ENCODE data around the gene PROP1. TPM values are rescaled to one million over a fixed set of nuclear protein-coding genes. Genes with fewer than 3 reads are reported as not detected.
"Not testable (repeated sequence)": the region's sequence is repeated elsewhere in the genome, so short reads cannot be mapped to it uniquely, and the experiment has no call there.

The PROP1 gene
- not detected for polyA plus RNA-seq
- long read RNA-seq, donor 1: 0 reads
- long read RNA-seq, donor 2: 0 reads
- long read RNA-seq, donor 3: 0 reads
- long read RNA-seq, donor 4: 0 reads
- long read RNA-seq, donor 5: 0 reads
- long read RNA-seq, donor 6: 0 reads
- long read RNA-seq, donor 7: 0 reads
- long read RNA-seq, donor 8: 0 reads
- long read RNA-seq, donor 9: 0 reads
- long read RNA-seq, donor 10: 0 reads
- long read RNA-seq, donor 11: 0 reads

DNA sequence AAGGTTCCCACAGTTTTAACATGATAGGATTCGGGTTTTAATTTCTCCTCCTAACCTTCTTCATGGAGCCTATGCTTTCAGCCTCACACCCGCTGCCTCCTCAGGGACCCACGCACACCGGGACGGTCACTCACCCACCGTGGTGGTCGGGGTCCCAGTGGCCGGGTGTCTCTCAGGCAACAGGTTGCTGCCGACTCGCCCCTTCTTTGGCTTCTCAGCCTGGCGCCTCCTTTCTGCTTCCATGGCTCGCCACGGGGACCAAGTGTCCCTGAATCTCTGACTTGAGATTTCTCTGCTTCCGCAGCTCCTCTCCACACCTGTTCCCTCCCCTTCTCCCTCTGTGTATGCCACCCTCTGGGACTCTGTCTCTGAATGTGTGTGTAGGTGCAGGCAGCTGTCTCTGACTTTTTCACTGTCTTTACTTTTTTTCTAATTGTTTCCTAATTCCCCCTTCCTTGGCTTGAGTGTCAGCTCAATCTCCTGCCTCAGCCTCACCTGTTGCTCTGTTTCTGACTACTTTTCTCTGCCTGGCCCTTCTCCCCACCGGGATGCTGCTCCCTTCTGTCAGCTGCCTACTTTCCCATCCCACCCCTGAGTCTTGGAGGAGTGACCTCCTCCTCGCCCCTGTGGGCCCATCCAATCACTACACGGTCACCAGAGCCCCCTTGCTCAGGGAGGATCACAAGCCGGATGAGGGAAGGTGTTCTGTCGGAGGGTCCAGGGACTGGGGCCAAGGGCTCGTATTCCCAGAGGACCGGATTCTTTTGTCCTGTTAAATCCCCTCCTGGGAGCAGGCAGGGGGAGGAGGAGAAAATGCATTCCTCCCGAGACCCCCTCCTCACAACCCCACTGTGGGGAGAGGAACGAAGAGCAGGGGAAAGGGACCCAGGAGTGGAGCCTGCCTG, at the start of gene PROP1:
TSS of gene PROP1 (minus strand) at position 552 of the 905 bp plus-strand sequence. CDS start at position 243, 309 bp downstream.
- DNase-seq: no peak
- no peak within 1 kb of the TSS for H3K4me3 ChIP-seq (ENCODE audit: low read length)
- no peak within 1 kb of the TSS for H3K27ac ChIP-seq (ENCODE audit: low read length)
- no CpG with 5 or more reads among the region's 23 CpGs for WGBS (ENCODE audit: insufficient coverage, low lambda C conversion rate)
- no peaks in the 10 kb centered on the region for H3K9me3 ChIP-seq (ENCODE audit: control insufficient read depth, low read depth, low read length)
- peaks cover 35% of the 10 kb centered on the region for H3K27me3 ChIP-seq (ENCODE audit: control insufficient read depth, insufficient read depth, low read length)
- H3K4me1 ChIP-seq (ENCODE audit: control insufficient read depth, insufficient read depth, low read length): no peaks in the 10 kb centered on the region
- H3K36me3 ChIP-seq (ENCODE audit: control insufficient read depth, insufficient read depth, low read length): no peaks in the 10 kb centered on the region

DNA sequence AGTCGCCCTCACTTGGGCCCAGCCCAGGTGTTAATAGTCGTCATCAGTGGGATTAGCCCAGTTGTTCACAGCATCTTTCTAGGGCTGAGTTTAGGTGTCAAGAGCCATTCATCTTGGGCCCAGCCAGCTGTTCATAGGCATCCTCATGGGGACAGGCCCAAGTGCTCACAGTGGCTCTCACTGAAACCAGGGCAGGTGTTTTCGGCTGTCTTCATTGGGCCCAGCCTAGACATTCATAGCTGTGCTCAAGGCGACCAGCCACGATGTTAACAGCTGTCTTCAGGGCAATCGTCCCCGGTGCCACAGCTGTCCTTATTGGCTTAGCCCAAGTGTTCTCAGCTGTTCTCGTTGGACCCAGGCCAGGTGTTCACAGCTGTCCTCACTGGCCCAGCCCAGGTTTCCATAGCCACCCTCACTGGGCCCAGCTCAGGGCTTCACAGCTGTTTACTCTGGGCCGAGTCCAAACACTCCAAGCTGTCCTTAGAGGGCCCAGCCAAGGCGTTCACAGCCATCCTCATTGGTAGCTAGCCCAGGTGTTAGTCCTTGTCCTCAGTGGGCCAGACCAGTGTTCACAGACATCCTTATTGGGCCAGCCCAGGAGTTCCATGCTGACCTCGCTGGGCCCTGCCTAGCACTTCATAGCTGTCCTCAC, 23.5 kb upstream of the PROP1 start:
- not testable (repeated sequence) for H3K27me3 ChIP-seq (ENCODE audit: control insufficient read depth, insufficient read depth, low read length); H3K4me3 ChIP-seq (ENCODE audit: low read length); H3K27ac ChIP-seq (ENCODE audit: low read length); H3K4me1 ChIP-seq (ENCODE audit: control insufficient read depth, insufficient read depth, low read length); H3K36me3 ChIP-seq (ENCODE audit: control insufficient read depth, insufficient read depth, low read length); DNase-seq; H3K9me3 ChIP-seq (ENCODE audit: control insufficient read depth, low read depth, low read length)
- no CpG with 5 or more reads among the region's 11 CpGs for WGBS (ENCODE audit: insufficient coverage, low lambda C conversion rate)

DNA sequence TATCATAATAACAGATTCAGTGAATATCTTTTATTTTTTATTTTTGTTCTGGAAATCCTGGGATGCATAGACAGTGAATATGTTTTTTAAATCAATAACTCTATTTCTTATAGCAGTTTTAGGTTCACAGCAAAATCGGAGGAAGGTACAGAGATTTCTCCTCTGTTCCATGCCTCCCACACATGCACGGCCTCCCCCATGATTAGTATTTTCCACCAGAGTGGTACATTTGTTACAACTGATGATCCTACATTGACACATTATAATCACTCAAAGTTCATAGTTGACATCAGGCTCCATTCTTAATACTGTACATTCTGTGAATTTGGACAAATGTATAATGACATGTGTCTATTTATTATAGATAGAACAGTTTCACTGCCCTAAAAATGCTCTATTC, 16.7 kb upstream of the PROP1 start:
- not testable (repeated sequence) for H3K27me3 ChIP-seq (ENCODE audit: control insufficient read depth, insufficient read depth, low read length); H3K36me3 ChIP-seq (ENCODE audit: control insufficient read depth, insufficient read depth, low read length); DNase-seq; H3K27ac ChIP-seq (ENCODE audit: low read length); H3K4me3 ChIP-seq (ENCODE audit: low read length); H3K9me3 ChIP-seq (ENCODE audit: control insufficient read depth, low read depth, low read length); H3K4me1 ChIP-seq (ENCODE audit: control insufficient read depth, insufficient read depth, low read length)
- no CpG with 5 or more reads among the region's 2 CpGs for WGBS (ENCODE audit: insufficient coverage, low lambda C conversion rate)

DNA sequence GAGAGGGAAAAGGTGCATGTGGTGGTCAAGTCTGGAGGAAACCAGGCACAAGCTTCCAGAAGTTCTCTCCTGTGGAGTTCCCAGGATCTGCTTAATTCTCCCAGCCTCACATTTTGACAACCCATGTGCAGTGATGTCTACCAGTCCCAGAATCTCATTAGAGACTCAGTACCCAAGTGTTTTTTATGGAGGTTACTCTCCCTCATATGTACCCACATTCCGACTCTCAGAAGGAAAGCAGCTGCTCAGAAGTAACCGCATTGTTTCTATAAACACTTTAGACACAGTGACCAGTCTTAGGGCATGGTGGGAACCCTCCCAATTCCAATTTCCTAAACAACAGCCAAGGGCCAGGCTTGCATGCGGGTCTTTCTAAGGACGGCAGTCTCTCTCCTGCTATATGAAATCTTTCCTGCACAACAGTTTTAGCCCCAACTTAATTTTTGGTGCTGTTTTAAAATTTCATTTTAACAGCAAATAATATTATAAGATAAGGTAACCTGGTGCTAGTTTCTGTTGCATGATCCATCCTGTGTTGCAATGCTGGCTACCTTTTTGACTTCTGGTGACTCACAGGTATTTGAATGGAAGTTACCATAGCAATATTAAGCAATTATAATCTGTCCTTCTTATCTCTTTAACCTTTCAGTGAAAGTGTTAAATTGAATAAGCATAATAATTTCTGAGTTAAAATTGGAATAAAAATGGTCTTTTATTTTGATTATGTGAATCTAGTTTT, 15.9 kb upstream of the PROP1 start:
- not testable (repeated sequence) for H3K27me3 ChIP-seq (ENCODE audit: control insufficient read depth, insufficient read depth, low read length); H3K4me1 ChIP-seq (ENCODE audit: control insufficient read depth, insufficient read depth, low read length); H3K4me3 ChIP-seq (ENCODE audit: low read length); H3K9me3 ChIP-seq (ENCODE audit: control insufficient read depth, low read depth, low read length); H3K36me3 ChIP-seq (ENCODE audit: control insufficient read depth, insufficient read depth, low read length); H3K27ac ChIP-seq (ENCODE audit: low read length); DNase-seq
- WGBS (ENCODE audit: insufficient coverage, low lambda C conversion rate): no CpG with 5 or more reads among the region's 4 CpGs

DNA sequence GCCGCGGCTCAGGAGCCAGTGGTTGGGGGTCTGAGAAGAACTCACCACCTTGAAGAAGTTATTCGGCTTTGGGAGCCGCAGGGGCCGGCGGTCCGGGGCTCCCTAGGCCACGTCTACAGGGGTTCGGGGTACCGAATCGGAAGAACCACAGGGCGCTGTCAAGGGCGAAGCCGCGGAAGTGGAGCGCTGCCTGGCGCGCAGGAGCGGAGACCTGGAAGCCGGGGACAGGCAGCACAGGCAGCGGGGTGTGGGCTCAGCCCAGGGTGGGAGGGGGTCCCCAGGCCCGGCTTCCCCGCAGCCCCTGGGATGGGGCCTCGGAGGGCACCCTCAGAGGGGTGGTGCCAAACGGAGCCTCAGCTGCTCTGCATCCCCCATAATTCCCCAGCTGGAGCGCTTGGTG, 11.2 kb upstream of the PROP1 start:
- DNase-seq; H3K4me1 ChIP-seq (ENCODE audit: control insufficient read depth, insufficient read depth, low read length); H3K9me3 ChIP-seq (ENCODE audit: control insufficient read depth, low read depth, low read length); H3K36me3 ChIP-seq (ENCODE audit: control insufficient read depth, insufficient read depth, low read length); H3K27me3 ChIP-seq (ENCODE audit: control insufficient read depth, insufficient read depth, low read length); H3K4me3 ChIP-seq (ENCODE audit: low read length); H3K27ac ChIP-seq (ENCODE audit: low read length): not testable (repeated sequence)
- no CpG with 5 or more reads among the region's 26 CpGs for WGBS (ENCODE audit: insufficient coverage, low lambda C conversion rate)

DNA sequence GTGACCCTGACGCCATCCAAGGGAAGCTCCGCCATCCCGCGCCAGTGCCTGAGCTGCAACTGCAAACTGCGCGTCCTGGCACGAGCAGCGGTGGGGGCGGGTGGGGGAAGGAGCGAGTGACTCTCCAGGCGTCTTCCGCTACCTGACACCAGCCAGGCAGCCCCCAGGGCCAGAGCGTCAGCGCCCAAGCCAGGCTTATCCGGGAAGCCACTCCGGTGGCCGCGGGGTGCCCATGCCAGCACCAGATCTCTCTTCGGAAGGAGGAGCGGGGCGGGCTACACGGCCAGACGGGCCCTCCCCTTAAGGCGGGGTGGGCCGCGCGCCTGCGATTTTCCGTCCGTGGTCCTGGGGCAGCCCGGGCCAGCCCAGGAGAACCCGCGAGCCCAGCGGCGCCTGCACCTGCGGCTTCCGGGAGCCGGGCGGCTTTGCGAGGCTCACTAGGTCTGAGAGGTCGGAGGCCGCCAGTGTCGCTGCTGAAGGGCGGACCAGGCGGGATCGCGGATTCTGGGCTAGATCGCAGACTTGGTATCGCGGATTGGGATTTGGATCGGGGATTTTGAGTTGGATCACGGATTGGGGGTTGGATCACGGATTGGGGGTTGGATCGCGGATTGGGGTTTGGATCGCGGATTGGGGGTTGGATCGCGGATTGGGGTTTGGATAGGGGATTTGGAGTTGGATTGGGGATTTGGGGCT, 10.6 kb upstream of the PROP1 start:
- H3K4me3 ChIP-seq (ENCODE audit: low read length); DNase-seq; H3K9me3 ChIP-seq (ENCODE audit: control insufficient read depth, low read depth, low read length); H3K27me3 ChIP-seq (ENCODE audit: control insufficient read depth, insufficient read depth, low read length); H3K27ac ChIP-seq (ENCODE audit: low read length); H3K4me1 ChIP-seq (ENCODE audit: control insufficient read depth, insufficient read depth, low read length); H3K36me3 ChIP-seq (ENCODE audit: control insufficient read depth, insufficient read depth, low read length): not testable (repeated sequence)
- whole genome bisulfite sequencing (ENCODE audit: insufficient coverage, low lambda C conversion rate): no CpG with 5 or more reads among the region's 59 CpGs

DNA sequence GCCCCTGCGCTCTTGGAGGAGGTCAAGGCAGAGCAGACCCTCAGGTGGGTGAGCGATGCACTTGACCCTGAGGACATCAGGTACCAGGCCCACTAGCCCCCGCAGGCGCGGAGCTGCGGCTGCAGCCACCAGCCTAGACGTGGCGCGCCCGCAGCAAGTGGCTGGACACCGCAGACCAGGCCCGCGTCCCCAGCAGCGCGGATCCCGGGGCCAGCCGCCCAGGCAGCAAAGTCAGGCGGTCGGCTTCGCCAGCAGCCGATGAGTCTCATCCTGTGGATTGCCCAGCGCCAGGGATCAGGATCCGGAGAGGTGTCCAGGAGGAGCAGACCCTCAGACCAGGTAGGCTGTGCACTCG, 10.1 kb upstream of the PROP1 start:
- DNase-seq: not testable (repeated sequence)

DNA sequence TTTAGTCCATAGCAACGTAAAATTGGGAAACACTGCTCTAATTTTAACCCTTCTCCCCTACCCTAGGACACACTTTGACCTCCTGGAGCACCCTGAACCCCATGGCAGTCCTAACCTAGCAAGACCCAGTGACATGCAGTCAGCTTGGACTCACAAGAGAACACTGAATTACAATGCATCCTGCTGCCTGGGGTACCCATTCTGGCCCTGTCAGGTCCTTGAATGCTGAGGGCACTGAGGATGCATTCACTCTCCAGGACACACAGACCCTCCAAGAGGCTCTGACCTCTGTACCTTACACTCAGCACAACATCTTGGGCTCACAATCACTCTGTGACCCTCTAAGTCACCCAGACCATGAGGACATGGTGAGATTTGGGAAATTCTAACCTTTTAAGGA, 1.8 kb upstream of the PROP1 start:
- Histone ChIP-seq H3K4me3 (ENCODE audit: low read length) (no peak overlapping the region), H3K4me1 (ENCODE audit: control insufficient read depth, insufficient read depth, low read length) (no peaks in the 10 kb centered on the region), H3K27ac (ENCODE audit: low read length) (no peak overlapping the region), H3K27me3 (ENCODE audit: control insufficient read depth, insufficient read depth, low read length) (peaks cover 33% of the 10 kb centered on the region), H3K9me3 (ENCODE audit: control insufficient read depth, low read depth, low read length) (no peaks in the 10 kb centered on the region), H3K36me3 (ENCODE audit: control insufficient read depth, insufficient read depth, low read length) (no peaks in the 10 kb centered on the region)
- DNase-seq: no peak
- no CpG with 5 or more reads among the region's 1 CpG for WGBS (ENCODE audit: insufficient coverage, low lambda C conversion rate)

More for the DNA sequence above, 10.1 kb upstream of the PROP1 start:
- not testable (repeated sequence) for H3K4me3 ChIP-seq (ENCODE audit: low read length); H3K36me3 ChIP-seq (ENCODE audit: control insufficient read depth, insufficient read depth, low read length); H3K27ac ChIP-seq (ENCODE audit: low read length); H3K27me3 ChIP-seq (ENCODE audit: control insufficient read depth, insufficient read depth, low read length); H3K4me1 ChIP-seq (ENCODE audit: control insufficient read depth, insufficient read depth, low read length); H3K9me3 ChIP-seq (ENCODE audit: control insufficient read depth, low read depth, low read length)
- no CpG with 5 or more reads among the region's 24 CpGs for WGBS (ENCODE audit: insufficient coverage, low lambda C conversion rate)

DNA sequence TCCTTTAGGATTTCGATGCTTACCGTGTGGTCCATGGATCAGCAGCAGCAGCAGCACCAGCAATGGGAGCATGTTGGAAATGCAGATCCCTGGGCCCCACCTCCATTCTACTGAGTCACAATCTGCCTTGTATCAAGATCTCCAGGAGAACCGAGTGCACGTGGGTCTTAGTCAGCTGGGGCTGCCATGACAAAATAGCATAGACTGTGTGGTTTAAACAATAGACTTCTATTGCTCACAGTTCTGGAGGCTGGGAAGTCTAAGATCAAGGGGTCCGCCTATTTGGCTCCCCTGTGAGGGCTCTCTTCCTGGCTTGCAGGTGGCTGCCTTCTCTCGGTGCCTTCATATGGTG, 1.3 kb upstream of the PROP1 start:
- no peaks in the 10 kb centered on the region for H3K9me3 ChIP-seq (ENCODE audit: control insufficient read depth, low read depth, low read length)
- no peaks in the 10 kb centered on the region for H3K36me3 ChIP-seq (ENCODE audit: control insufficient read depth, insufficient read depth, low read length)
- peaks cover 34% of the 10 kb centered on the region for H3K27me3 ChIP-seq (ENCODE audit: control insufficient read depth, insufficient read depth, low read length)
- no peak overlapping the region for H3K4me3 ChIP-seq (ENCODE audit: low read length)
- DNase-seq: no peak
- no peak overlapping the region for H3K27ac ChIP-seq (ENCODE audit: low read length)
- H3K4me1 ChIP-seq (ENCODE audit: control insufficient read depth, insufficient read depth, low read length): no peaks in the 10 kb centered on the region
- WGBS (ENCODE audit: insufficient coverage, low lambda C conversion rate): no CpG with 5 or more reads among the region's 6 CpGs

Measured in large intestine (tissue), 12 donors.